Measurements from ENCODE around the gene CEACAM6. TPM values are rescaled to one million over a fixed set of nuclear protein-coding genes. Genes with fewer than 3 reads are reported as not detected.
A peak's percentile ranks its signal among the peaks of the same experiment; 100 is the strongest.

CEACAM6 gene
- polyA plus RNA-seq, 1 experiment, result not detected

DNA sequence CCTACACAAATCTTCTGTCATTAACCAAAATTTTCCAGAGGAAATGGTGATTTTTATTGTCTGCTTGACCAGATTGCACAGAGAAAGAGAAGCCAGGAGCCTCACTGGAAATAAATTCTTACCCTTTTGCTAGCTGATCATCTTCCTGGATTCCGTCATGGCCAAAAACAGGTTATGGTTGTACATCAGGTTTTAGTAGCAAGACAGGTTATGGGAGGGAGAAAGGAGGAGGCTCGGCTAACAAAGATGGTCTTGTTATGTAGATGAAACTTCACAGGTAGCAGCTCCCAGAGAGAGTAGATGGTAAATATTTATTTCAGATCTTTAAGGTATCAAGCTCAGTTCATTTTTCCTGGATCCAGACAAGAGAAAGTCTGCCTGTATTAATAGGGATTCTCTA is 21.4 kb downstream of the CEACAM6 start:
- no peak for DNase-seq (ENCODE audit: low read depth, low spot score)
- POLR2A ChIA-PET, result no interaction called here
- Histone ChIP-seq H3K27me3 (ENCODE audit: control insufficient read depth, insufficient read depth, low read length) (no peaks in the 10 kb centered on the region), H3K4me3 (ENCODE audit: low read depth, low read length) (no peak overlapping the region), H3K27ac (ENCODE audit: low read depth, low read length) (no peak overlapping the region), H3K9me3 (ENCODE audit: control insufficient read depth, insufficient read depth, low read length) (no peaks in the 10 kb centered on the region)
- TF ChIP-seq, protein P1, sequence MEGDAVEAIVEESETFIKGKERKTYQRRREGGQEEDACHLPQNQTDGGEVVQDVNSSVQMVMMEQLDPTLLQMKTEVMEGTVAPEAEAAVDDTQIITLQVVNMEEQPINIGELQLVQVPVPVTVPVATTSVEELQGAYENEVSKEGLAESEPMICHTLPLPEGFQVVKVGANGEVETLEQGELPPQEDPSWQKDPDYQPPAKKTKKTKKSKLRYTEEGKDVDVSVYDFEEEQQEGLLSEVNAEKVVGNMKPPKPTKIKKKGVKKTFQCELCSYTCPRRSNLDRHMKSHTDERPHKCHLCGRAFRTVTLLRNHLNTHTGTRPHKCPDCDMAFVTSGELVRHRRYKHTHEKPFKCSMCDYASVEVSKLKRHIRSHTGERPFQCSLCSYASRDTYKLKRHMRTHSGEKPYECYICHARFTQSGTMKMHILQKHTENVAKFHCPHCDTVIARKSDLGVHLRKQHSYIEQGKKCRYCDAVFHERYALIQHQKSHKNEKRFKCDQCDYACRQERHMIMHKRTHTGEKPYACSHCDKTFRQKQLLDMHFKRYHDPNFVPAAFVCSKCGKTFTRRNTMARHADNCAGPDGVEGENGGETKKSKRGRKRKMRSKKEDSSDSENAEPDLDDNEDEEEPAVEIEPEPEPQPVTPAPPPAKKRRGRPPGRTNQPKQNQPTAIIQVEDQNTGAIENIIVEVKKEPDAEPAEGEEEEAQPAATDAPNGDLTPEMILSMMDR (IDR thresholded peaks at IDR 0.05; ENCODE audit: low read depth, low read length), result no peak
- CTCF ChIA-PET, result interaction anchor here (1.8 to 2.5 kb wide), 2 partner anchors 13 to 18 kb away, joined by 4 to 9 read pairs; no protein-coding TSS in a partner anchor

DNA sequence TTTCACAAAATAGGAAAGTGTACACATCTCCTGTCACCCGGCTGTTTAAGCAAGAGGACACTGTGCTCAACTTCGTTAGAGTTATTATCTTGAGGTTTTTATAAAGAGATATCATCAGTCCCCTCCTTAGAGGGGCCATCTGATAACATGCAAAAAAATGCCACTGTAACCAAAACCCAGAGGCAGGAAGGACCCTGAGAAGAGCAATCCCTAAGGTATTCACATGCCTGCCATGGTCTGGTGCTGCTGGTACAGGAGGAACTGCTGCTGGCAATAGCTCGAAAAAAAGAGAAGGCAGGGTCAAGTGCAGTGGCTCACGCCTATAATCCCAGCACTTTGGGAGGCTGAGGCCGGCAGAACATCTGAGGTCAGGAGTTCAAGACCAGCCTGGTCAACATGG is 28.3 kb downstream of the CEACAM6 start:
- ChIA-PET CTCF (interaction anchor here (2.3 to 2.7 kb wide), 2 partner anchors 9 to 11 kb away, joined by 11 to 23 read pairs; no protein-coding TSS in a partner anchor), POLR2A (no interaction called here)
- Histone ChIP-seq H3K27ac (ENCODE audit: low read depth, low read length) (no peak overlapping the region), H3K27me3 (ENCODE audit: control insufficient read depth, insufficient read depth, low read length) (peaks cover 8% of the 10 kb centered on the region), H3K9me3 (ENCODE audit: control insufficient read depth, insufficient read depth, low read length) (no peaks in the 10 kb centered on the region), H3K4me3 (ENCODE audit: low read depth, low read length) (no peak overlapping the region)
- TF ChIP-seq, protein P1 (IDR thresholded peaks at IDR 0.05; ENCODE audit: low read depth, low read length), result no peak
- no peak for DNase-seq (ENCODE audit: low read depth, low spot score)

DNA sequence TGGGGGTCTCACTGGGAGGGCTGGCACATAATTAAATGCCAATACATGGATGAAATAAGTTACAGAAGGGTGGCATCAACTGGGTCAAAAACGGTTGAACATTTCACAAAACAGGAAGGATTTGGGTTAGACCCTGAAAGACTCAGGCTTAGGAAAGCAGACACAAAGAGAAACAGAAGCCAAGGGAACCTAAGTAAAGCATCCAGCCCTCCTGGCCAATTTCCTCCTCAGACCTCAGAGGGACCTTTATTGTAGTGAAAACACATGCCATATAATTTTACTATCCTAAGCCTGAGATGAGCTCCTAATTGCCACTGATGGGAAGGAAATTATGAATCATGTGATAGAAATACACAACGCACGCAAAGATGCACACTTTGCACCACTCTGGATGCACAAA is 29.0 kb downstream of the CEACAM6 start:
- POLR2A ChIA-PET, result no interaction called here
- Histone ChIP-seq H3K27me3 (ENCODE audit: control insufficient read depth, insufficient read depth, low read length) (peaks cover 8% of the 10 kb centered on the region), H3K27ac (ENCODE audit: low read depth, low read length) (no peak overlapping the region), H3K9me3 (ENCODE audit: control insufficient read depth, insufficient read depth, low read length) (no peaks in the 10 kb centered on the region), H3K4me3 (ENCODE audit: low read depth, low read length) (no peak overlapping the region)
- no peak for DNase-seq (ENCODE audit: low read depth, low spot score)
- CTCF ChIA-PET, result interaction anchor here (0.6 to 2.7 kb wide), 7 partner anchors 9 to 143 kb away, joined by 3 to 23 read pairs (median 5); no protein-coding TSS in a partner anchor
- TF ChIP-seq, protein P1 (IDR thresholded peaks at IDR 0.05; ENCODE audit: low read depth, low read length), result no peak

DNA sequence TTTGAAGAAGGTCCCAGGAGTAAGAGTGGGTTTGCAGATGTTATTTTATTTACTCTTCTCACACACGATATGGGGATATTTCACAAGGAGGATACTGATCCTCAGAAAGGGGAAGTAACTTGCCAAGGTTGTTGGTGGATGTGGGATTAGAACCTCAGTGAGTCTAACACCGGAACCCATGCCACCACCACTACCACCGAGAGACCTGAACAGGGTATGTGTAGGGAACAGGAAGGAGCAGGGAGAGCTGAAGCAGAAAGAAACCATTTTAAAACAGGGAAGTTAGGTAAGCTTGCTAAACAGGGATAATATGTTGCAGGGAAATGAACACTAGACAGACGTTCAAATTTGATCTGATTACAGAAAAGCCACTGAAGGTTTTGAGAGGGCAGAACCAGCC is 29.4 kb downstream of the CEACAM6 start:
- Histone ChIP-seq H3K9me3 (ENCODE audit: control insufficient read depth, insufficient read depth, low read length) (no peaks in the 10 kb centered on the region), H3K4me3 (ENCODE audit: low read depth, low read length) (no peak overlapping the region), H3K27ac (ENCODE audit: low read depth, low read length) (no peak overlapping the region), H3K27me3 (ENCODE audit: control insufficient read depth, insufficient read depth, low read length) (peaks cover 8% of the 10 kb centered on the region)
- POLR2A ChIA-PET, result no interaction called here
- no peak for DNase-seq (ENCODE audit: low read depth, low spot score)
- CTCF ChIA-PET, result interaction anchor here (1.0 to 2.7 kb wide), 8 partner anchors 8 to 143 kb away, joined by 3 to 23 read pairs (median 5); no protein-coding TSS in a partner anchor
- TF ChIP-seq, protein P1 (IDR thresholded peaks at IDR 0.05; ENCODE audit: low read depth, low read length), result no peak

DNA sequence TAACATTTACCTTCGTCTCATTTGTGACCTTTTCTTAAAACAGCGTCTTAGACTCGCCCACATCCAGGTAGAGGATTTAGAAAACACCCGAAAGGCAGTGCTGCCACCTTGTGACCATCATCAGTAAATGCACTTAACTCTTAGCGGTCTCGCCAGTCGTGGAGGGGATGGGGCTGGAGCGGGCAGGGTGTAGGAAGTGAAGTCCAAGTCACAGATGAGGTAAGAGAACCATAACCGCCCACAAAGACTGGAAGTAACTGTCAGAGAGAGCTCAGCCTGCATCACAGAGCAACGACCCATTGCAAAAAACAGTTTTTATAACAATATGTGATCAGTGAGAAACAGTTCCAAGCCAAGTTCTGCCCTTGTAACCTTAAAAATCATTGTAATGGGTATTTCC is 30.3 kb downstream of the CEACAM6 start:
- no peaks in the 10 kb centered on the region for H3K9me3 ChIP-seq (ENCODE audit: control insufficient read depth, insufficient read depth, low read length)
- TF ChIP-seq, protein P1 (IDR thresholded peaks at IDR 0.05; ENCODE audit: low read depth, low read length), result peak; percentile 80
- H3K27me3 ChIP-seq (ENCODE audit: control insufficient read depth, insufficient read depth, low read length), result peaks cover 8% of the 10 kb centered on the region
- ChIA-PET CTCF (interaction anchor here (0.6 to 2.7 kb wide), 13 partner anchors 7 to 266 kb away, joined by 3 to 23 read pairs (median 4); partner anchors contain the start of gene CEACAM6), POLR2A (no interaction called here)
- DNase-seq (ENCODE audit: low read depth, low spot score), result peak; percentile 29
- H3K27ac ChIP-seq (ENCODE audit: low read depth, low read length), result no peak overlapping the region
- H3K4me3 ChIP-seq (ENCODE audit: low read depth, low read length), result no peak overlapping the region
